Lower leg skin (tissue), 3 donors: ENCODE data around the gene MTHFD2L.

ENCODE experiments used
- POLR2A ChIP-seq, 2 donors: fragments of 450-650 bp; IDR thresholded peaks; one replicate each; pipeline ENCODE4 v1.6.1; 2016 to 2017; ENCODE audit warnings: antibody characterized with exemption in 2 of 2, mild to moderate bottlenecking in 1 of 2, moderate library complexity in 1 of 2
- TF ChIP-seq, protein P1 (sequence below), 3 donors: fragments of 450-650 bp; IDR thresholded peaks; one replicate each; pipeline ENCODE4 v1.5.1; 2016; ENCODE audit warnings: antibody characterized with exemption in 3 of 3, mild to moderate bottlenecking in 3 of 3, moderate library complexity in 2 of 3

DNA sequence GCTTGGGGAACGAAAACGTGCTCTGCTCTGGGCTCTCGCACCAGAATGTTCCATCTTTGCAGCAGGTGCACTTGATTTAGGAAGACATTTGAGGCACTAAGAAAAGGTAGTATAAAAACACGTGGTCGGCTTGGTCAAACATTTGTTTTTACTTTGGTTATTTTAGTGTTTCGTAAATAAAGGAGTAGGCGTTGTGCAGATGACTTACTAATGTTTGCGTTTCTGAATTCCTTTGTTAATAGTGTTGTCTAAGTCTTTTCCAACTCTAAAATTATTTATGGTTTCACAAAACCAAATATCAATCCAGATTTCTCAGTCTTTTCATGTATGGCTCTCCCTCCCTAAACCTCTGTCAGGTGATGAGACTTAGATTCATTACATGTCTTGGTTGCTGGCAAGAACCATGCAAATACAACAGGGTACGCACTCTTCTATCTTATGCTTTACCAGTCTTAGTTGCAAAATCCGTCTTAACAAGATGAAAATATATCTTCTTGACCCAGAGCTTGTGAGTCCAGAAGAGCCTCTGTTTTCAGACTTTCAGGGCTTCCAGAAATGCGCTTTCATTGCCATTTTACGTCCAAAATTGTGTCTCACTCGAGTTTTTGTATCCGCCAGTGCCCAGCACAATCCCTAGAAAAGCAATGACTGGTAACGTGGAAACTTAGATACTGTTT, 686 bp downstream of the MTHFD2L start:
- TF ChIP-seq, protein P1, sequence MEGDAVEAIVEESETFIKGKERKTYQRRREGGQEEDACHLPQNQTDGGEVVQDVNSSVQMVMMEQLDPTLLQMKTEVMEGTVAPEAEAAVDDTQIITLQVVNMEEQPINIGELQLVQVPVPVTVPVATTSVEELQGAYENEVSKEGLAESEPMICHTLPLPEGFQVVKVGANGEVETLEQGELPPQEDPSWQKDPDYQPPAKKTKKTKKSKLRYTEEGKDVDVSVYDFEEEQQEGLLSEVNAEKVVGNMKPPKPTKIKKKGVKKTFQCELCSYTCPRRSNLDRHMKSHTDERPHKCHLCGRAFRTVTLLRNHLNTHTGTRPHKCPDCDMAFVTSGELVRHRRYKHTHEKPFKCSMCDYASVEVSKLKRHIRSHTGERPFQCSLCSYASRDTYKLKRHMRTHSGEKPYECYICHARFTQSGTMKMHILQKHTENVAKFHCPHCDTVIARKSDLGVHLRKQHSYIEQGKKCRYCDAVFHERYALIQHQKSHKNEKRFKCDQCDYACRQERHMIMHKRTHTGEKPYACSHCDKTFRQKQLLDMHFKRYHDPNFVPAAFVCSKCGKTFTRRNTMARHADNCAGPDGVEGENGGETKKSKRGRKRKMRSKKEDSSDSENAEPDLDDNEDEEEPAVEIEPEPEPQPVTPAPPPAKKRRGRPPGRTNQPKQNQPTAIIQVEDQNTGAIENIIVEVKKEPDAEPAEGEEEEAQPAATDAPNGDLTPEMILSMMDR (IDR thresholded peaks at IDR 0.05) = no peak
- no peak for TF ChIP-seq POLR2A (IDR thresholded peaks at IDR 0.05)
